ENCODE measurements around the gene ASIC5.

DNA sequence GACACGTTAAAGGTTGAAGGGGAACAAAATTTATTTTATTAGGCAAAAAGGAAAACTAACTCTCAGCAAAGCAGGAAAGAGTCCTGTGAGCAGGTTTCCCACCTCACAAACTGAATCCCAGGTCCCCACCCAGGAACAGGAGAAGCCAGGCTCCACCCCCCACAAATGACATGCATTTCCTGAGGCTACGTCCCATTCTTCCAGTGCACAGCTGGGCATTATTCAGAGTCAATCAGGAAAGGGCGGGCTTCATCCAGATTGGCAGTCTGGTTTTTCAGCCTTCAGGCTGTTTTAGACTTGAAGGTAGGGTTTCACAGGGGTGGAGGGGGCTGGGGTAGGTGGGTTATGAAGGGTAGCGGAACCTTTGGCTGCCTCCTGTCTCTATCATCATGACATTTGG, 11.9 kb upstream of the ASIC5 start:
- TF ChIP-seq, protein P1, sequence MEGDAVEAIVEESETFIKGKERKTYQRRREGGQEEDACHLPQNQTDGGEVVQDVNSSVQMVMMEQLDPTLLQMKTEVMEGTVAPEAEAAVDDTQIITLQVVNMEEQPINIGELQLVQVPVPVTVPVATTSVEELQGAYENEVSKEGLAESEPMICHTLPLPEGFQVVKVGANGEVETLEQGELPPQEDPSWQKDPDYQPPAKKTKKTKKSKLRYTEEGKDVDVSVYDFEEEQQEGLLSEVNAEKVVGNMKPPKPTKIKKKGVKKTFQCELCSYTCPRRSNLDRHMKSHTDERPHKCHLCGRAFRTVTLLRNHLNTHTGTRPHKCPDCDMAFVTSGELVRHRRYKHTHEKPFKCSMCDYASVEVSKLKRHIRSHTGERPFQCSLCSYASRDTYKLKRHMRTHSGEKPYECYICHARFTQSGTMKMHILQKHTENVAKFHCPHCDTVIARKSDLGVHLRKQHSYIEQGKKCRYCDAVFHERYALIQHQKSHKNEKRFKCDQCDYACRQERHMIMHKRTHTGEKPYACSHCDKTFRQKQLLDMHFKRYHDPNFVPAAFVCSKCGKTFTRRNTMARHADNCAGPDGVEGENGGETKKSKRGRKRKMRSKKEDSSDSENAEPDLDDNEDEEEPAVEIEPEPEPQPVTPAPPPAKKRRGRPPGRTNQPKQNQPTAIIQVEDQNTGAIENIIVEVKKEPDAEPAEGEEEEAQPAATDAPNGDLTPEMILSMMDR (IDR thresholded peaks at IDR 0.05): no peak
- TF ChIP-seq ZFX (IDR thresholded peaks at IDR 0.05; ENCODE audit: borderline replicate concordance): no peak
